GM18951 (cell line): ENCODE results near the gene CIC.
"Not testable (repeated sequence)": the region's sequence is repeated elsewhere in the genome, so short reads cannot be mapped to it uniquely, and the experiment has no call there.

Experiments
- POLR2A ChIP-seq: IDR thresholded peaks from 4 replicates; pipeline ENCODE4 v1.6.1; 2011; ENCODE audit warnings: mild to moderate bottlenecking; ENCODE audit not compliant: insufficient read length, insufficient read depth; ENCODE audit errors: extremely low read depth
- in situ Hi-C: fragments of 300-500 bp; cut with MboI; formaldehyde crosslinking; loops from one replicate; pipeline ENCODE4 v1.12.0; 2022; ENCODE audit warnings: low sequenced_read_pairs, mixed read lengths, inconsistent platforms; ENCODE audit not compliant: unreplicated experiment

CIC gene

DNA sequence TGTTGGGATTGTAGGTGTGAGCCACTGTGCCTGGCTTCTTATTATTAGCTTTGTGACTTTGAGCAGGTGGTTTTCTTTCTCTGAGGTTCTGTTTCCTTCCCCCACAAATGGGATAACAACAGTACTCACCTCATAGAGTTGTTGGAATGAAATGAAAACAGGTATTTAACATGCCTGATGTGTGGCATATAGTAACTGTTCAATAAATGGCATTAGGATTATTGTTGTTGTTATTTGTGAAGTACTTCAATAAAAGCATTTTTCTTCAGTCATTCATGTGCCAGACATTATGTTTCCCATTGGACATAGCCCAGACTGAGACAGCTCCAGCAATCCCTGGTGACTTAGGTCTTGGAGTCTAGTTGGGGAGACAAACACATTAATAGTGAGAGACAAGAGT is 57.9 kb downstream of the CIC start:
- in situ Hi-C loops = no loop called here
- TF ChIP-seq POLR2A = no peak

DNA sequence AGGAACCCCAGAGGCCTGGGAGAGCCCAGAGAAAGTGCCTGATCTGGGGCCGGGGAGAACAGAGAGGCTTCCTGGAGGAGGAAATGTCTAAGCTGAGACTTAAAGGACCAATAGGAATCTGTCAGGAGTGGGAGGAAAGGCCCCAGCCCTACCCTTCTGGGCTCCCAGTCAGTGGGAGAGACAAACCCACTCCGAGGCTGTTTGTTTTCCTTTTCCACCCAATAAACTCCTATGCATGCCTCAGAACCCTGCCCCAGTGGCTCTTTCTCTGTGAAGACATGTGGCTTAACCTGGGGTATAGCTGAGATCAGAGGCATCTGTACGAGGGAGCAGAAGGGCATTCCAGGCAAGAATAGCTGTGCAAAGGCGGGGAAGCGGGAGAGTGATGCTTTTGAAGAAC is 58.3 kb downstream of the CIC start:
- in situ Hi-C loops = no loop called here
- no peak for TF ChIP-seq POLR2A

DNA sequence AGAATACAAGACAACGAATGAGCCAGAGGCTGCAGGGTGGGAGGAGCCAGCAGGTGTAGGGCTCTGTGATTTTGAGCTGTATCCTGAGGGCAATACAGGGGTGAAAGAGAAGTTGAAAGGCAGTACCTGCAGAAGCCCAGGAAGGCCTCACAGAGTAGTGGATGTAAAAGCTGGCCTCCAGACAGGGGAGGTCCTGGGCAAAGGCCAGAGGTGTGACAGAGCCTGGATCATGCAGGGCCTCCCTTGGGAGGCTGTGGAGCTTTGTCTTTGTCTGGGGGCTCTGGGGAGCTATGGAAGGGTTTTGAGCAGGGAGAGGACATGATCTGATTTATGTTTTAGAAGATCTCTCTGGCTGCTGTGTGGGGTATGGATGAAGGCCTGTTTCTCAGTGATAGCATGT is 59.1 kb downstream of the CIC start:
- in situ Hi-C loops = no loop called here
- no peak for TF ChIP-seq POLR2A

DNA sequence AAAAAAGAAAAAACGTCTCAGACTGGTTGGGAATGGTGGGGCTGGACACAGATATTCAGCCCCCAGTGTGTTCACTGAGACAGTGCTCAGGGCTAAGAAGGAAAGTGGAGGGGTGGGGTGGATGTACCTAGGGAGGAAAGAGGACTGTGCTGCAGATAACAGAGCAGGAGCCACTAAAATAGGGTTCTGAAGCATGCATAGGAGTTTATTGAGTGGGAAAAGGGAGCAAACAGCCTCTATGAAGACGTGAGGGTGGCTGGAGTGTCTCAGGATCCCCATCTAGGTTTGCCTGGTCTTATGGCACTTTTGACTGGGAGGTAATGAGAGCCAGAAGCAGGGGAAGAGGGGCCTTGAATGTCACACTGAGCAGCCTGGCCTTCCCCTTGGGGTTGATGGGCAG is 59.8 kb downstream of the CIC start:
- in situ Hi-C loops = no loop called here
- no peak for TF ChIP-seq POLR2A

DNA sequence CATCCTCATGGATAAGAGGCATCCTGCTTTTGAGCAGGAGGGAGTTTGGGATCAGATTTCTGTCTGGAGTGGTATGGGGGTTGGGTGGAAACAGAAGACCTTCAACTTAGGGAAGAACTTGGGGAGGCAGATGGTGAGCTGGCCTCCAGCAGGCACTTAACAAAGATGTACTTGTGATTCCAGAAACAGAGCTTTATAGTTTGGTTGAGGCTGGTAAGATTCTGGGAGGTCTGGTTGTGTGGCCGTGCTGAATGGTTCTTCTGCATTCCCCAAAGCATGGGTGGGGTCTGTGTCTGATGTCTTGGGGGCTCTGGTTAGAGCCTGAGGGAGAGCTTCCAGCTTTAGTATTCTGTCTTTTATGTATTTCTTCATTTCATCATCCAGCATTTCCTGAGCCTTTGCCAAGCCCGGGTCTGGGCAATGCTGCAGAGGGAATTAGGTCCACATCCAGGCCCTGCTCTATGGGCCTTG is 61.2 kb downstream of the CIC start:
- TF ChIP-seq POLR2A = no peak
- in situ Hi-C loops = no loop called here

DNA sequence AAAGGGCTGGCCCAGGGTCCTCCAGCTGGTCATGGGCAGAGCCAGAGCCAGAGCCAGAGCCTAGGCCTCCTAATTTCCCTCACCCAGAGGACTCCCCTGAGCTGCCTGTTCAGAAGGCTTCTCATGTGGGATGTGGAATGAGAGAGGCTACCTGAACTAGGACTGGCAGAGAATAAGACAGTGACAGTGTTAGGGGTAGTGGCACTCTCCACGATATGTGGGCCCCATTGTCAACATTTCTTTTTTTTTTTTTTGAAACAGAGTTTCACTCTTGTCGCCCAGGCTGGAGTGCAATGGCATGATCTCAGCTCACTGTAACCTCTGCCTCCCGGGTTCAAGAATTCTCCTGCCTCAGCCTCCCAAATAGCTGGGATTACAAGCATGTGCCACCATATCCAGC is 62.3 kb downstream of the CIC start:
- in situ Hi-C loops = not testable (repeated sequence)

DNA sequence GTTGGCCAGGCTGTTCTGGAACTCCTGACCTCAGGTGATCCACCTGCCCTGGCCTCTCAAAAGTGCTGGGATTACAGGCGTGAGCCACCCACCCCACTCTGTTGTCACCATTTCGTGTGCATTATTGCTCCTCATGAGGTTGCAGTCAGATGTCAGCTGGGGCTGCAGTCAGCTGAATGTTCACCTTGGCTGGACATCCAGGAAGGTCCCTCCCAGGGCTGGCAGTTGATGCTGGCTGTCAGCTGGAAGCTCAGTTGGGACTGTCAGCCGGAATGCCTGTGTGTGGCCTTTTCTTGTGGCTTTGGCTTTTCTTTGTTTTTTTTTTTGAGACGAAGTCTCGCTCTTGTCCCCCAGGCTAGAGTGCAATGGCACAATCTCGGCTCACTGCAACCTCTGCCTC is 63.0 kb downstream of the CIC start:
- no peak for TF ChIP-seq POLR2A
- in situ Hi-C loops = no loop called here

DNA sequence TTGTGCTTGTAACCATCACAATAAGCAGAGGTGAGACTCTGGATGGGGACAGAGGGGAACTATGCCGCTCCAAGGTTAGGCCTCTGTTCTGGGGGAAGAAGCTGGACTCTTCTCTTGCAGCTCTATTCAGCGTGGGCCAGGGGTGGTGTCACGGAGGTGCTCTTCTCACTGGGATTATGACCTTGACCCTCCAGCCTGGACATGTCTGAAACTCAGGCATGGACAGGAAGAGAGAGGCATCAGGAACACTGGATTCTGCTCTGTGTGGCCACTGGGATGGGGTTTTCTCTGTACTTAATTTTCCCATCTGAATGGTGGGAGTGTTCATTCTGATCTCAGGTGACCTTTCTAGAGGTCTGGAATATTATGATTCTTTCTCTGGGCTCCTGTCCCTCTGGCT is 64.0 kb downstream of the CIC start:
- in situ Hi-C loops = no loop called here
- no peak for TF ChIP-seq POLR2A

DNA sequence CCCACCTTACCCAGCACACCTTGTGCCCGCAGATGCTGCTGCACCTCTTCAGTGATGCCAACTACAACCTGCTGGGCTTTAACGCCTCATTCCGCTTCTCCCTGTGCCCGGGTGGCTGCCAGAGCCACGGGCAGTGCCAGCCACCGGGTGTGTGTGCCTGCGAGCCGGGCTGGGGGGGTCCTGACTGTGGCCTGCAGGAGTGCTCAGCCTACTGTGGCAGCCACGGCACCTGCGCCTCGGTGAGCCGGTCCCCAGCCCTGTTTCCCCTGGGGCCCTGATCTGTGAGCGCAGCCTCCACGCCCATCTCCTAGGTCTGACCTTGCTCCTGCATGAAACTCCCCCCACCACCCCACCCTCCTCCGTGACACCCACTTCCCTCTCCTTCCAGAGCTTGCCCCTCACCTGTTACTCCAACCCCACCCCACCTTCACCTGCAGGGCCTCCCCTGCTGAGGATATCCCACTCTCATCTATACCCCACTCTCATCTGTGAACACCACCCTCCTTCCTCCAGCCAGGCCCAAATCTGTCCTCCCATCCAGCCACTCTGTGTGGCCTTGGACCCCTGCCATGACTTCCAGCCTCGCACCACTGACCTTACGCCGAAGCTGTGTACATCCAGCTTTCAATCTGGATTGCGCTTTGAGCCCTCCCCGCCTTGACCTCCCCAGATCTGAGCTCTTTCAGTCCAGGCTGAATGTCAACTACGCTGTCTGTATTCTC is 65.1 kb downstream of the CIC start:
- in situ Hi-C loops = no loop called here

DNA sequence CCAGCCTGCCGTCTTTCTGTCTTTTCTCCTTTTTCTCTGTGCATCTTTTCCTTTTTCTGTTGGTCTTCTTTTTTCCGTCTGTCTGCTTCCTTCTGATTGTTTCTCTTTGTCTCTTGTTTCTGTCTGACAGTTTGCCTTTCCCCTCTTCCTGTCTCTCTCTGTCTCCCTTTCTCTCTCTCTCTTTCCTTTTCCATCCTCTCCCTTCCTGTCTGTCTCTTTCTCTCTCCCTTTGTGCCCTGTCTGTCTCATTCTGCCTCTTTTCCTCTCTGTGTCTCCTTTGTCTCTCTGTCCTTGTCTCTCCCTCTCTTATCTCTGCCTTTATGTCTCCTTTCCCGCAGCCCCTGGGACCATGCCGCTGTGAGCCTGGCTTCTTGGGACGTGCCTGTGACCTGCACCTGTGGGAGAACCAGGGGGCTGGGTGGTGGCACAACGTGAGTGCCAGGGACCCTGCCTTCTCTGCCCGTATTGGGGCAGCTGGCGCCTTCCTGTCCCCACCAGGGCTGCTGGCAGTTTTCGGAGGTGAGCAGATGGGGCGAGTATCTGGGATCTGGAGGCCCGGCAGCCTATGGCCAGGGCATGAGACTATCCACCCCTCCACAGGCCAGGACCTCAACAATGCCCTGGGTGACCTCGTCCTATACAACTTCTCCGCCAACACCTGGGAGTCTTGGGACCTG is 65.8 kb downstream of the CIC start:
- in situ Hi-C loops = no loop called here
- no peak for TF ChIP-seq POLR2A

More for the DNA sequence above, 65.1 kb downstream of the CIC start:
- TF ChIP-seq POLR2A = no peak

DNA sequence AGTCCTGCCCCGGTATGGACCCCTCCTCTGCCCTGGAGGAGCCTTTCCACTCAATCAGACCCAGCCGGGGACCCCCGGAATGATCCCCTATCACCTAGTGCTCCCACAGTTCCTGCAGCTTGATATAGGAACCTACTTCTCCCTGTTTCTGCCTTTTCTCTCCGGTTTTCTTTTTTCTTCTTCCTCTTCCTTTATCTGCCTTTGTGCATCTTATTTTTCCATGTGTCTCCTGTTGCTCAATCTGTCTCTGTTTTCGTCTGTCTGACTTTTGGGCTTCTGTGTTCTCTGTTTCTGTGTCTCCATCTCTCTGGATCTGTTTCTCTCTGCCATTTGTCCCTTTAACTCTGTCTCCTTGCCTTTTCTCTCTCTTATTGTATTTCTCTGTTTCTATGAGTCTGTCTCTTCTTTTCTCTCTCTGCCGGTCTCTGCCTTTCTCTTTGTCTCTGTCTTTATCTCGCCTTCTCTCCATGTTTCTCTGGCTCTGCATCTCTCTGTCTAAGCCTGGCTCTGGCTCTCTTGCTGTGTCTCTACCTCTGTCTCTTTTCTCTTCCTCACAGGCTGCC is 66.4 kb downstream of the CIC start:
- no peak for TF ChIP-seq POLR2A
- in situ Hi-C loops = no loop called here

DNA sequence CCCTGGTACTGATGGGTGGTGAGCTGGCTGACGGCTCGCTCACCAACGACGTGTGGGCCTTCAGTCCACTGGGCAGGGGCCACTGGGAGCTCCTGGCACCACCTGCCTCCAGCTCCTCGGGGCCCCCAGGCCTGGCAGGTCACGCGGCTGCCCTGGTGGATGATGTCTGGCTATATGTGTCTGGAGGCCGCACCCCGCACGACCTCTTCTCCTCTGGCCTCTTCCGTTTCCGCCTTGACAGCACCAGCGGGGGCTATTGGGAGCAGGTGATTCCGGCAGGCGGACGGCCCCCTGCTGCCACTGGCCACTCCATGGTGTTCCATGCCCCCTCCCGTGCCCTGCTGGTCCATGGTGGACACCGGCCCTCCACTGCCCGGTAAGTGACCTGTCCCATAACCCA is 66.9 kb downstream of the CIC start:
- in situ Hi-C loops = no loop called here
- no peak for TF ChIP-seq POLR2A

DNA sequence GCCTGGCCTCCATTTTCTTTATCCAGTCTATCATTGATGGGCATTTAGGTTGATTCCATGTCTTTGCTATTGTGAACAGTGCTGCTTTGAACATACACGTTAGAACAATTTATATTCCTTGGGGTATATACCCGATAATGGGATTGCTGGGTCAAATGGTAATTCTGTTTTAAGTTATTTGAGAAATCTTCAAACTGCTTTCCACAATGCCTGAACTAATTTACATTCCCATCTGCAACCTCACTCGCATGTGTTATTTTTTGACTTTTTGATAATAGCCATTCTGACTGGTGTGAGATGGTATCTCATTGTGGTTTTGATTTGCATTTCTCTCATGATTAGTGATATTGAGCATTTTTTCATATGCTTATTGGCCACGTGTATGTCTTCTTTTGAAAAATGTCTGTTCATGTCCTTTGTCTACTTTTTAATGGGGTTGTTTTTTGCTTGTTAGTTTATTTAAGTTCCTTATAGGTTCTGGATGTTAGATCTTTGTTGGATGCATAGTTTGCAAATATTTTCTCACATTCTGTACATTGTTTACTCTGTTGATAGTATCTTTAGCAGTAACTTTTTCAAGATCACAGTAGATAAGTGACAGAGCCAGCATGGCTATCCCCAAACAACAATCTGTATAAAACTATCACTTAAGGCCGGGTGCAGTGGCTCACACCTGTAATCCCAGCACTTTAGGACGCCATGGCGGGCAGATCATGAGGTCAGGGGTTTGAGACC is 70.2 kb downstream of the CIC start:
- in situ Hi-C loops = not testable (repeated sequence)

DNA sequence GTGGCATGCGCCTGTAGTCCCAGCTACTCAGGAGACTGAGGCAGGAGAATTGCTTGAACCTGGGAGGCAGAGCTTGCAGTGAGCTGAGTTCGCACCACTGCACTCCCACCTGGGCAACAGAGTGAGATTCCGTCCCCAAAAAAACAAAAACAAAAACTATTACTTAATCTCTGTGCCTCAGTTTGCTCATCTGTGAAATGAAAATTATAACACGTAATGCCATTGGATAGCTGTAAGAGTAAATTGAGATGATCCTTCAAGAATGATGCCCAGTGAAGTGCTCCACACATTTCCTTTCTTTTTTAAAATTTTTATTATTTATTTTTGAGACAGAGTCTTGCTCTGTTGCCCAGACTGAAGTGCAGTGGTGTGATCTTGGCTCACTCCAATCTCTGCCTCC is 70.9 kb downstream of the CIC start:
- in situ Hi-C loops = not testable (repeated sequence)
